ENCODE data around the gene OR10H4.

DNA sequence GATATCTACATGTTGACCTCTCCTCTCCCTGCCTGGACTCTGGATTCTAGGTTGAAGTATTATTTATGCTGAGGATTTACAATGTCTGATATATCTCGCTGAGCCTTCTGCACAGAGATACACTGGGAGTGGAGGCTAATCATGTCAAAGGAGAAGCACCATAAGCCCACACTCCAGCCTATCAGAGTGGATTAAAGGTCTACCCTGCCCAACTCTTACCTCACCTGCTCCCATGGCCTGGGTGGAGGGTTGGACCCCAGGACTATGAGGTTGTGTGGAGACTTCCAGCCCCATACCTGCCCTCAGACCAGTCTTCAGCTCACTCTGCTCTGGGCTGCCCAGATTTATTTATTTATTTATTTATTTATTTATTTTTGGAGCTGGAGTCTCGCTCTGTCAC, 15.4 kb downstream of the OR10H4 start:
- no peak for TF ChIP-seq ARNT (IDR thresholded peaks at IDR 0.05)
- TF ChIP-seq CTBP1 (IDR thresholded peaks at IDR 0.05; ENCODE audit: borderline replicate concordance), result no peak
- TF ChIP-seq FOXM1 (IDR thresholded peaks at IDR 0.05; ENCODE audit: borderline replicate concordance), result no peak
- no peak for TF ChIP-seq FOXA1 (IDR thresholded peaks at IDR 0.05)
- no peak for TF ChIP-seq SUZ12 (IDR thresholded peaks at IDR 0.05)
- TF ChIP-seq, protein P1, sequence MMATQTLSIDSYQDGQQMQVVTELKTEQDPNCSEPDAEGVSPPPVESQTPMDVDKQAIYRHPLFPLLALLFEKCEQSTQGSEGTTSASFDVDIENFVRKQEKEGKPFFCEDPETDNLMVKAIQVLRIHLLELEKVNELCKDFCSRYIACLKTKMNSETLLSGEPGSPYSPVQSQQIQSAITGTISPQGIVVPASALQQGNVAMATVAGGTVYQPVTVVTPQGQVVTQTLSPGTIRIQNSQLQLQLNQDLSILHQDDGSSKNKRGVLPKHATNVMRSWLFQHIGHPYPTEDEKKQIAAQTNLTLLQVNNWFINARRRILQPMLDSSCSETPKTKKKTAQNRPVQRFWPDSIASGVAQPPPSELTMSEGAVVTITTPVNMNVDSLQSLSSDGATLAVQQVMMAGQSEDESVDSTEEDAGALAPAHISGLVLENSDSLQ (IDR thresholded peaks at IDR 0.05), result no peak

Data from HEK293T (cell line).